ENCODE measurements around the gene TCEAL5.
"Not testable (repeated sequence)": the region's sequence is repeated elsewhere in the genome, so short reads cannot be mapped to it uniquely, and the experiment has no call there.

The TCEAL5 gene

DNA sequence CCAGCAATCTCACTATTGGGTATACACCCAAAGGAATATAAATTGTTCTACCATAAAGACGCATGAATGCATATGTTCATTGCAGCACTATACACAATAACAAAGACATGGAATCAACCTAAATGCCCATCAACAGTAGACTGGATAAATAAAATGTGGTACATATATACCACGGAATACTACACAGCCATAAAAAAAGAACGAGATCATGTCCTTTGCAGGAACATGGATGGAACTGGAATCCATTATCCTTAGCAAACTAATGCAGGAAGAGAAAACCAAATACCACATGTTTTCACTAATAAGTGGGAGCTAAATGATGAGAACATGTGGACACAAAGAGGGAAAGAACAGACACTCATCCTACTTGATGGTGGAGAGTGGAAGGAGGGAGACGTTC is 50.6 kb downstream of the TCEAL5 start:
- DNase-seq = not testable (repeated sequence)

All from RPMI8226 (cell line).